AG04450 (cell line): ENCODE results near the gene C3orf80. TPM values are rescaled to one million over a fixed set of nuclear protein-coding genes. Genes with fewer than 3 reads are reported as not detected.

ENCODE experiments used
- CTCF ChIA-PET: fragments of 300-600, 350-600 bp; formaldehyde crosslinking; extraction: SDS; loops from one replicate; lab custom pipeline; 2022; ENCODE audit warnings: antibody characterized with exemption, inconsistent platforms; lab: Charles Lee
- POLR2A ChIA-PET: fragments of 350-600 bp; formaldehyde crosslinking; extraction: SDS; loops from one replicate; lab custom pipeline; 2021; ENCODE audit warnings: antibody characterized with exemption, inconsistent platforms; lab: Yijun Ruan, JAX
- DNase-seq: peaks from one replicate; pipeline ENCODE4 v3.0.0-alpha.2; 2011; ENCODE audit warnings: low read depth, low spot score
- H3K27ac ChIP-seq: one replicate; pipeline ENCODE4 v1.5.1; 2012; ENCODE audit warnings: low read depth, low read length, control low read depth
- H3K27me3 ChIP-seq: one replicate; pipeline ENCODE4 v1.6.0; 2012; ENCODE audit warnings: low read length; ENCODE audit not compliant: control insufficient read depth, insufficient read depth
- H3K4me3 ChIP-seq: 2 replicates; pipeline ENCODE4 v1.5.1; 2011; ENCODE audit warnings: mild to moderate bottlenecking, low read depth, low read length, control low read depth
- H3K9me3 ChIP-seq: 2 replicates; pipeline ENCODE4 v1.5.1; 2012; ENCODE audit warnings: low read length; ENCODE audit not compliant: control insufficient read depth, insufficient read depth
- polyA plus RNA-seq: library from polyadenylated mRNA; depleted of rRNA; stranded (reverse); fragments of >200 nt; gene quantifications from 2 replicates; pipeline ENCODE4 v1.2.3, GENCODE V29; 2011
- TF ChIP-seq, protein P1 (sequence below): IDR thresholded peaks from 2 replicates; pipeline ENCODE4 v1.5.1; 2011; ENCODE audit warnings: low read depth, low read length, control low read depth, inconsistent platforms

The C3orf80 gene
- polyA plus RNA-seq, 1 experiment, result not detected

DNA sequence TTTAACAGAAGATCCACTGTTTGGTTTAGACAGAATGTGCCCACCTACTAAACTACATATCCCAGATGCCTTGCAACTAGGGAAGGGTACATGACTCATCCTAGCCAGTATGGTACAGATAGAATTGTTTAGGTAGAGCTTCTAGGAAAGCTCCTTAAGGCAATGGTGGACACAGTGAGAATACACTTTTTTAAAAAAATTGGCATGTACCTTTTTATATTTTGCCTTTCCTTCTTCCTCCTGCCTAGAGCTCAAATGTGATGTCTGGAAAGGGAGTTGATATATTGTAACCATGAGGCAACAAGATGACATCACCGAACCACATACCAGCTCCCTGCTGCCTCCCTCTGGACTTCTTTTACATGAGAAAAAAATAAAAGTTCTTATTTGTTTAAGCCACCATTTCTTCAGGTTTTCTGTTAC, 14.4 kb upstream of the C3orf80 start:
- CTCF ChIA-PET, result interaction anchor here (0.5 to 2.3 kb wide), 15 partner anchors 8 to 406 kb away, joined by 3 to 32 read pairs (median 3); no protein-coding TSS in a partner anchor

DNA sequence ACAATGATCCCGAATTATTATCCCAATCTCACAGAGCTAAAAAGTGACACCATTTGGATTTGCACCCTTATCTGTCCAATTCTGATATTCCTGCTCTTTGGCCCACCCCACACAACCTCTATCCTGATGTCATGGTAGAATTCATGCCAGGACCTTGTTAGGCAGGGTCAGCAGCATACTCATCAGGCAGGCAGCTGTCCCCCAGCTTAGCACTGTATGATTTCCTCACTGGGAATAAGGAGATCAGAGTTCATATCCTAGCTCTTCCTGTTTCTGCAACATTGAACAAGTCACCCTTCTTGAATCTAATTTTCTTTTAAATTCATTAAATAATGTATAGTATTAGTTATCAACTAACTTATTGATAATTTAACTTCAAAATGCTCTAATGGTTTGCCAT, 12.0 kb upstream of the C3orf80 start:
- ChIA-PET CTCF (interaction anchor here (1.5 kb wide), 1 partner anchor 50 kb away, joined by 5 read pairs; no protein-coding TSS in a partner anchor), POLR2A (no interaction called here)
- Histone ChIP-seq H3K27ac (no peak overlapping the region), H3K27me3 (peaks cover 12% of the 10 kb centered on the region), H3K4me3 (no peak overlapping the region), H3K9me3 (no peaks in the 10 kb centered on the region)
- TF ChIP-seq, protein P1, sequence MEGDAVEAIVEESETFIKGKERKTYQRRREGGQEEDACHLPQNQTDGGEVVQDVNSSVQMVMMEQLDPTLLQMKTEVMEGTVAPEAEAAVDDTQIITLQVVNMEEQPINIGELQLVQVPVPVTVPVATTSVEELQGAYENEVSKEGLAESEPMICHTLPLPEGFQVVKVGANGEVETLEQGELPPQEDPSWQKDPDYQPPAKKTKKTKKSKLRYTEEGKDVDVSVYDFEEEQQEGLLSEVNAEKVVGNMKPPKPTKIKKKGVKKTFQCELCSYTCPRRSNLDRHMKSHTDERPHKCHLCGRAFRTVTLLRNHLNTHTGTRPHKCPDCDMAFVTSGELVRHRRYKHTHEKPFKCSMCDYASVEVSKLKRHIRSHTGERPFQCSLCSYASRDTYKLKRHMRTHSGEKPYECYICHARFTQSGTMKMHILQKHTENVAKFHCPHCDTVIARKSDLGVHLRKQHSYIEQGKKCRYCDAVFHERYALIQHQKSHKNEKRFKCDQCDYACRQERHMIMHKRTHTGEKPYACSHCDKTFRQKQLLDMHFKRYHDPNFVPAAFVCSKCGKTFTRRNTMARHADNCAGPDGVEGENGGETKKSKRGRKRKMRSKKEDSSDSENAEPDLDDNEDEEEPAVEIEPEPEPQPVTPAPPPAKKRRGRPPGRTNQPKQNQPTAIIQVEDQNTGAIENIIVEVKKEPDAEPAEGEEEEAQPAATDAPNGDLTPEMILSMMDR, result no peak
- DNase-seq, result no peak

More for the DNA sequence above, 14.4 kb upstream of the C3orf80 start:
- POLR2A ChIA-PET, result no interaction called here
- no peaks in the 10 kb centered on the region for H3K9me3 ChIP-seq
- peaks cover 8% of the 10 kb centered on the region for H3K27me3 ChIP-seq
- H3K27ac ChIP-seq, result no peak overlapping the region
- TF ChIP-seq, protein P1, result peak; percentile 49
- H3K4me3 ChIP-seq, result no peak overlapping the region
- peak; percentile 6 for DNase-seq

DNA sequence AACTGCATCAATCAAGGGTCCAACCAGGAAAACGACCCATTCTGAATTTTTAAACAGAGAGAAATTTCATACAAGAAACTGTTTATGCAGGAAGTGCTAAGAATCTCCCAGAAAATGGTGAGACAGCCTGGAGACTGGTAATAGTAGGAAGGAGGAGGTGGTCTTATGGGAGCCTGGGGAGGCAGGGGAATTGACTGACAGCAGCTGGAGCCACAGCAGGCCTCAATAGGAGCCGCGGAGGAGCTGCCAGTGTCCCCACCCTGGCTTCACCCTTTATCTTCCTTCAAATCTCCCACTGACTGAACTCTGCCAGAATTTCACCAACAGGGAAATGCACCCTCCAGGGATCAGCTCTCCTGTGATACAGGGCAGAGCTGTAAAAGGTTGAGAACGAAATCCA, 7.5 kb upstream of the C3orf80 start:
- Histone ChIP-seq H3K27me3 (peaks cover 43% of the 10 kb centered on the region), H3K27ac (no peak overlapping the region), H3K9me3 (no peaks in the 10 kb centered on the region), H3K4me3 (no peak overlapping the region)
- no peak for DNase-seq
- ChIA-PET CTCF (interaction anchor here (0.6 to 1.5 kb wide), 4 partner anchors 8 to 268 kb away, joined by 3 to 4 read pairs (median 3); partner anchors contain the start of gene C3orf80), POLR2A (no interaction called here)
- TF ChIP-seq, protein P1, result no peak

DNA sequence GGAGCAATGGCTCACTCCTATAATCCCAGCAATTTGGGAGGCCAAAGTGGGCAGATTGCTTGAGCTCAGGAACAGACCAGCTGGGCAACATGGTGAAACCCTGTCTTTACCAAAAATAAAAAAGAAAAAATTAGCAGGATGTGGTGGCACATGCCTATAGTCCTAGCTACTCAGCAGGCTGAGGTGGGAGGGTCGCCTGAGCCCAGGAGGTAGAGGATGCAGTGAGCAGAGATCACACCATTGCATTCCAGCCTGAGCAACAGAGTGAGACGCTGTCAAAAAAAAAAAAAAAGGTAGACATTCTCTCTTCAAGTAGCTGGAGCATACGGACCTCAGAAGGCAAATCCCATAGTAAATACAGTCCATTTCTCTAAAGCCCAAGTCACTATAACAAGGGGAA, 7.1 kb upstream of the C3orf80 start:
- TF ChIP-seq, protein P1, result no peak
- ChIA-PET CTCF (interaction anchor here (0.6 to 1.5 kb wide), 3 partner anchors 55 to 267 kb away, joined by 3 to 4 read pairs (median 3); no protein-coding TSS in a partner anchor), POLR2A (no interaction called here)
- no peak overlapping the region for H3K27ac ChIP-seq
- DNase-seq, result no peak
- no peak overlapping the region for H3K4me3 ChIP-seq
- H3K9me3 ChIP-seq, result no peaks in the 10 kb centered on the region
- peaks cover 47% of the 10 kb centered on the region for H3K27me3 ChIP-seq

DNA sequence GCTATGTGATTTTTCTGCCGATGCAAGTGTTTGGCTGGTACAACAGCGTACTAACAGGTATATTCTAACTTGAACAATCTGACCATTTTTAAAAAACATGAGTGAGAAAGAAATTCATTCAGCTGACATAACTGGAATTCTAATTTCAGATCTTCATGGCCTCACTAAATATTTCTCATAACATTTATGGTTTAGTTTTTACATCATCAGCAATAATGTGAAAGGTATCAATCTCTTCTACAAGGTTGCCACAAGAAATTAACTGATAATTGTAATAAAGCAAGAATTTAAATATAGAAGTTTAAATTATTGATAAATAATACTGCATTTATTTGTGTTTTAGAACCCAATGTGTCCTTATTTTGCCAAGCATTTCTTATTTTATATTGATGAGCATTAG, 5.2 kb upstream of the C3orf80 start:
- no peak for DNase-seq
- ChIA-PET CTCF (interaction anchor here (1.3 kb wide), 1 partner anchor 9 kb away, joined by 3 read pairs; no protein-coding TSS in a partner anchor), POLR2A (no interaction called here)
- TF ChIP-seq, protein P1, result no peak
- Histone ChIP-seq H3K27me3 (peaks cover 58% of the 10 kb centered on the region), H3K27ac (no peak overlapping the region), H3K4me3 (no peak overlapping the region), H3K9me3 (no peaks in the 10 kb centered on the region)
